ENCODE measurements around the gene ABCC6. TPM values are rescaled to one million over a fixed set of nuclear protein-coding genes. Genes with fewer than 3 reads are reported as not detected.

ABCC6 gene
- total and polyA plus RNA-seq, 2 donors (not counting 1 experiment from before 2014, with no cell fraction given): 0.27 TPM; not detected in 1

GRCh38 chr16:16190546-16190945, 32.7 kb downstream of the ABCC6 start:
- 100% methylated on average over 1 of the region's 5 CpGs for WGBS (ENCODE audit: insufficient coverage)
- ATAC-seq (ENCODE audit: low read depth): no peak

DNA sequence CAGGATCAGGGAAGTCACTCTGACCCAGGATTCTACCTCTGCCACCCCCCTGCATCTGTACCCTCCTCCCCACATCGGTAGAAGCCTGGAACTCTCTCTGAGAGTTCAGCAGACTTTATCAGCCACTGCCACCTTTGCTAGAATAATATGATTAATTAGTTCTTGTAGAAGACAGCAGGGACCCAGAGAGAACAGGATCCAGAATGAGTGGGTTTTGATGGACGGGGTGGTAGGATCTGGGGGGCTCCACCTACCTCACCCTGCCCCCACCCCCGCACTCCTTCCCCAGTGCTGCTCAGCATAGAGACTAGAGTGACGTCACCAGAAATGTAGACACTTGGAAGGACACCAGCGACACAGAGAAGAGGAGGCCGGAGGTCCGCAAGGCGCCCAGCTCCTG, 33.5 kb downstream of the ABCC6 start:
- Mint-ChIP-seq H3K27me3 (peaks cover 17% of the 10 kb centered on the region), H3K4me1 (no peaks in the 10 kb centered on the region), H3K9me3 (ENCODE audit: insufficient read depth) (no peaks in the 10 kb centered on the region), H3K27ac (no peak overlapping the region), H3K4me3 (no peak overlapping the region)
- Histone ChIP-seq H2AFZ (ENCODE audit: insufficient read depth, low read depth, low read length, poor library complexity, severe bottlenecking) (no peak overlapping the region), H3K4me1 (ENCODE audit: control insufficient read depth in 2 of 2, insufficient read depth in 2 of 2, low read length in 2 of 2) (no peaks in the 10 kb centered on the region), H3K27me3 (replicated peaks in 1 of 4; ENCODE audit: control extremely low read depth in 1 of 4, control insufficient read depth in 3 of 4, insufficient read depth in 4 of 4, low read length in 3 of 4) (no peaks in the 10 kb centered on the region), H3K4me3 (ENCODE audit: control extremely low read depth in 1 of 5, extremely low read depth in 1 of 5, insufficient read depth in 1 of 5, low read depth in 2 of 5, low read length in 4 of 5) (no peak overlapping the region), H3K9me3 (ENCODE audit: control extremely low read depth in 1 of 3, control insufficient read depth in 2 of 3, insufficient read depth in 1 of 3, low read length in 2 of 3) (no peaks in the 10 kb centered on the region), H3K4me2 (replicated peaks; ENCODE audit: low read depth, low read length, poor library complexity, severe bottlenecking) (no peak overlapping the region), H3K9ac (ENCODE audit: low read length) (no peak overlapping the region), H3K27ac (ENCODE audit: low read length in 2 of 2) (no peak overlapping the region), H3K36me3 (replicated peaks in 1 of 2; ENCODE audit: control extremely low read depth in 1 of 2, control insufficient read depth in 1 of 2, extremely low read depth in 1 of 2, insufficient read depth in 2 of 2, low read length in 1 of 2) (no peaks in the 10 kb centered on the region), H4K20me1 (ENCODE audit: control insufficient read depth, insufficient read depth, low read length, poor library complexity, severe bottlenecking) (no peaks in the 10 kb centered on the region), H3K79me2 (ENCODE audit: control insufficient read depth, insufficient read depth, low read length) (no peaks in the 10 kb centered on the region)
- ChIA-PET CTCF (no interaction called here), POLR2A (no interaction called here)
- 86% methylated on average over 6 of the region's 8 CpGs for WGBS (ENCODE audit: insufficient coverage)
- ATAC-seq (ENCODE audit: low read depth): no peak
- intact Hi-C loops (cut with micrococcal nuclease): no loop called here
- TF ChIP-seq, protein P1, sequence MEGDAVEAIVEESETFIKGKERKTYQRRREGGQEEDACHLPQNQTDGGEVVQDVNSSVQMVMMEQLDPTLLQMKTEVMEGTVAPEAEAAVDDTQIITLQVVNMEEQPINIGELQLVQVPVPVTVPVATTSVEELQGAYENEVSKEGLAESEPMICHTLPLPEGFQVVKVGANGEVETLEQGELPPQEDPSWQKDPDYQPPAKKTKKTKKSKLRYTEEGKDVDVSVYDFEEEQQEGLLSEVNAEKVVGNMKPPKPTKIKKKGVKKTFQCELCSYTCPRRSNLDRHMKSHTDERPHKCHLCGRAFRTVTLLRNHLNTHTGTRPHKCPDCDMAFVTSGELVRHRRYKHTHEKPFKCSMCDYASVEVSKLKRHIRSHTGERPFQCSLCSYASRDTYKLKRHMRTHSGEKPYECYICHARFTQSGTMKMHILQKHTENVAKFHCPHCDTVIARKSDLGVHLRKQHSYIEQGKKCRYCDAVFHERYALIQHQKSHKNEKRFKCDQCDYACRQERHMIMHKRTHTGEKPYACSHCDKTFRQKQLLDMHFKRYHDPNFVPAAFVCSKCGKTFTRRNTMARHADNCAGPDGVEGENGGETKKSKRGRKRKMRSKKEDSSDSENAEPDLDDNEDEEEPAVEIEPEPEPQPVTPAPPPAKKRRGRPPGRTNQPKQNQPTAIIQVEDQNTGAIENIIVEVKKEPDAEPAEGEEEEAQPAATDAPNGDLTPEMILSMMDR (IDR thresholded peaks at IDR 0.05): no peak
- no peak for DNase-seq

More at GRCh38 chr16:16190546-16190945, 32.7 kb downstream of the ABCC6 start:
- Histone ChIP-seq H3K9ac (ENCODE audit: low read length) (no peak overlapping the region), H3K27me3 (replicated peaks in 1 of 4; ENCODE audit: control extremely low read depth in 1 of 4, control insufficient read depth in 3 of 4, insufficient read depth in 4 of 4, low read length in 3 of 4) (no peaks in the 10 kb centered on the region), H3K4me1 (ENCODE audit: control insufficient read depth in 2 of 2, insufficient read depth in 2 of 2, low read length in 2 of 2) (no peaks in the 10 kb centered on the region), H3K9me3 (ENCODE audit: control extremely low read depth in 1 of 3, control insufficient read depth in 2 of 3, insufficient read depth in 1 of 3, low read length in 2 of 3) (no peaks in the 10 kb centered on the region), H3K4me2 (replicated peaks; ENCODE audit: low read depth, low read length, poor library complexity, severe bottlenecking) (no peak overlapping the region), H3K4me3 (ENCODE audit: control extremely low read depth in 1 of 5, extremely low read depth in 1 of 5, insufficient read depth in 1 of 5, low read depth in 2 of 5, low read length in 4 of 5) (no peak overlapping the region), H3K36me3 (replicated peaks in 1 of 2; ENCODE audit: control extremely low read depth in 1 of 2, control insufficient read depth in 1 of 2, extremely low read depth in 1 of 2, insufficient read depth in 2 of 2, low read length in 1 of 2) (no peaks in the 10 kb centered on the region), H4K20me1 (ENCODE audit: control insufficient read depth, insufficient read depth, low read length, poor library complexity, severe bottlenecking) (no peaks in the 10 kb centered on the region), H2AFZ (ENCODE audit: insufficient read depth, low read depth, low read length, poor library complexity, severe bottlenecking) (no peak overlapping the region), H3K79me2 (ENCODE audit: control insufficient read depth, insufficient read depth, low read length) (no peaks in the 10 kb centered on the region), H3K27ac (ENCODE audit: low read length in 2 of 2) (no peak overlapping the region)
- intact Hi-C loops (cut with micrococcal nuclease): no loop called here
- CTCF ChIA-PET: no interaction called here
- no peak for DNase-seq
- no peak overlapping the region for H3K27ac Mint-ChIP-seq
- no peak overlapping the region for H3K4me3 Mint-ChIP-seq
- POLR2A ChIA-PET: no interaction called here
- TF ChIP-seq, protein P1 (IDR thresholded peaks at IDR 0.05): no peak
- TF ChIP-seq EZH2 (IDR thresholded peaks at IDR 0.05; ENCODE audit: borderline replicate concordance, insufficient read depth, low read depth, low read length, poor library complexity, severe bottlenecking): no peak
- no peaks in the 10 kb centered on the region for H3K4me1 Mint-ChIP-seq
- no peaks in the 10 kb centered on the region for H3K9me3 Mint-ChIP-seq (ENCODE audit: insufficient read depth)
- peaks cover 17% of the 10 kb centered on the region for H3K27me3 Mint-ChIP-seq
